K562 treated with DMSO at 1 percent for 4 hours (cell line): ENCODE results near the gene SOCS7. TPM values are rescaled to one million over a fixed set of nuclear protein-coding genes. Genes with fewer than 3 reads are reported as not detected.

ENCODE experiments used
- total RNA-seq: library from RNA; unstranded; fragments of 300-600 nt; gene quantifications from 2 replicates; pipeline ENCODE4 v1.2.3, GENCODE V29; 2022; ENCODE audit not compliant: insufficient read depth

SOCS7 gene
- 22.5 and 29.0 TPM in 2 replicates for total RNA-seq

GRCh38 chr17:38351412-38352222, at the start of gene SOCS7:
TSS of gene SOCS7 (plus strand) at chr17:38351844. CDS start at chr17:38352053, 209 bp downstream.

GRCh38 chr17:38343608-38344419, 7.8 kb upstream of the SOCS7 start, which contains the start of gene GPR179:
TSS of gene GPR179 (minus strand) at chr17:38343956. CDS start at chr17:38343789, 167 bp downstream.

GRCh38 chr17:38428112-38428642, 76.5 kb downstream of the SOCS7 start, which contains the start of gene ARHGAP23:
TSS of gene ARHGAP23 (plus strand) at chr17:38428464. CDS start at chr17:38428486, 22 bp downstream.

Other genes starting within 250 kb of the SOCS7 start
- gene TBC1D3E, start 223.9 kb upstream of the SOCS7 start, total RNA-seq = not detected in 2 replicates
- gene TBC1D3, start 159.3 kb upstream of the SOCS7 start, total RNA-seq = 1.2 and 2.8 TPM in 2 replicates
- 56.9 and 60.3 TPM in 2 replicates for gene MRPL45, start 54.7 kb upstream of the SOCS7 start, total RNA-seq
- gene GPR179, start 7.9 kb upstream of the SOCS7 start, total RNA-seq = not detected in 2 replicates
- not detected in 2 replicates for gene ARHGAP23, start 76.6 kb downstream of the SOCS7 start, total RNA-seq